ENCODE measurements around the gene GMCL2. TPM values are rescaled to one million over a fixed set of nuclear protein-coding genes. Genes with fewer than 3 reads are reported as not detected.

Gene GMCL2
- total and polyA plus RNA-seq, 2 experiments from 2014 or later = 0.07 TPM; not detected in 1

GRCh38 chr5:178174456-178174855, 12.7 kb downstream of the GMCL2 start:
- H3K4me1 Mint-ChIP-seq = peaks cover 24% of the 10 kb centered on the region
- Histone ChIP-seq H2AFZ (no peak overlapping the region), H3K4me1 (ENCODE audit: insufficient read depth) (peaks cover 24% of the 10 kb centered on the region), H3K27me3 (ENCODE audit: insufficient read depth) (no peaks in the 10 kb centered on the region), H3K9me2 (ENCODE audit: insufficient read depth) (no peaks in the 10 kb centered on the region), H3K4me2 (no peak overlapping the region), H3K79me2 (replicated peaks; ENCODE audit: insufficient read depth) (no peaks in the 10 kb centered on the region), H3K36me3 (ENCODE audit: insufficient read depth) (no peaks in the 10 kb centered on the region), H3K4me3 (no peak overlapping the region), H3K27ac (ENCODE audit: low read depth) (no peak overlapping the region), H4K20me1 (replicated peaks; ENCODE audit: insufficient read depth) (no peaks in the 10 kb centered on the region), H3F3A (replicated peaks; ENCODE audit: low read depth) (peaks cover 9% of the 10 kb centered on the region; the same call in 1 of the 2 replicates)
- H3K27me3 Mint-ChIP-seq (ENCODE audit: insufficient read depth, low read depth, poor library complexity) = peaks cover 4% of the 10 kb centered on the region
- H3K4me3 Mint-ChIP-seq = no peak overlapping the region
- H3K9me3 Mint-ChIP-seq = peaks cover 9% of the 10 kb centered on the region
- TF ChIP-seq POLR2AphosphoS5 (IDR thresholded peaks at IDR 0.05; ENCODE audit: low read depth) = no peak
- no peak overlapping the region for H3K27ac Mint-ChIP-seq
- DNase-seq (ENCODE audit: low spot score) (no peak), ATAC-seq (no peak)
- H3K36me3 Mint-ChIP-seq (ENCODE audit: low read depth) = peaks cover 9% of the 10 kb centered on the region

GRCh38 chr5:178170455-178170854, 16.7 kb downstream of the GMCL2 start:
- Histone ChIP-seq H3K36me3 (ENCODE audit: insufficient read depth) (no peaks in the 10 kb centered on the region), H3K27ac (ENCODE audit: low read depth) (no peak overlapping the region), H3F3A (replicated peaks; ENCODE audit: low read depth) (no peaks in the 10 kb centered on the region), H3K4me3 (no peak overlapping the region), H2AFZ (no peak overlapping the region), H3K9me2 (ENCODE audit: insufficient read depth) (no peaks in the 10 kb centered on the region), H3K27me3 (ENCODE audit: insufficient read depth) (no peaks in the 10 kb centered on the region), H4K20me1 (replicated peaks; ENCODE audit: insufficient read depth) (no peaks in the 10 kb centered on the region), H3K4me2 (no peak overlapping the region), H3K79me2 (replicated peaks; ENCODE audit: insufficient read depth) (no peaks in the 10 kb centered on the region), H3K4me1 (ENCODE audit: insufficient read depth) (peaks cover 16% of the 10 kb centered on the region; the same call in 1 of the 2 replicates)
- H3K9me3 Mint-ChIP-seq = no peaks in the 10 kb centered on the region
- H3K4me1 Mint-ChIP-seq = peaks cover 14% of the 10 kb centered on the region
- no peaks in the 10 kb centered on the region for H3K36me3 Mint-ChIP-seq (ENCODE audit: low read depth)
- no peak overlapping the region for H3K4me3 Mint-ChIP-seq
- no peak overlapping the region for H3K27ac Mint-ChIP-seq
- H3K27me3 Mint-ChIP-seq (ENCODE audit: insufficient read depth, low read depth, poor library complexity) = peaks cover 2% of the 10 kb centered on the region
- ATAC-seq (no peak), DNase-seq (ENCODE audit: low spot score) (no peak)
- TF ChIP-seq REST (IDR thresholded peaks at IDR 0.05; ENCODE audit: unreplicated experiment) (no peak), ETS1 (IDR thresholded peaks at IDR 0.05) (no peak), CREB1 (CRISPR knock-in tag; IDR thresholded peaks at IDR 0.05; ENCODE audit: low read depth) (no peak), ZNF462 (CRISPR knock-in tag; IDR thresholded peaks at IDR 0.05) (no peak), EZH2 (IDR thresholded peaks at IDR 0.05; ENCODE audit: low read depth, unreplicated experiment) (no peak), ZNF331 (CRISPR knock-in tag; IDR thresholded peaks at IDR 0.05; ENCODE audit: low read depth) (no peak), POLR2AphosphoS5 (IDR thresholded peaks at IDR 0.05; ENCODE audit: low read depth) (no peak), EZH2phosphoT487 (IDR thresholded peaks at IDR 0.05; ENCODE audit: unreplicated experiment) (no peak), ZNF114 (CRISPR knock-in tag; IDR thresholded peaks at IDR 0.05) (no peak)

Measured in GM23338 (cell line).